Esophagus squamous epithelium (tissue), 5 donors: Measurements from ENCODE around the gene ZFAND5. TPM values are rescaled to one million over a fixed set of nuclear protein-coding genes. Genes with fewer than 3 reads are reported as not detected.

Experiments
- DNase-seq: peaks from one replicate; lab custom pipeline; 2025; lab: John Stamatoyannopoulos, UW
- H3K27ac ChIP-seq, 4 donors: fragments of 200-600 bp; sonication (generic); one replicate each; pipeline ENCODE4 v1.5.1; 2016 to 2019; ENCODE audit warnings: mild to moderate bottlenecking in 1 of 4
- H3K27me3 ChIP-seq, 4 donors: fragments of 200-600 bp; sonication (generic); 1 replicate in 3 of 4; 2 replicates in 1 of 4; pipeline versions ENCODE4 v1.5.1 to v1.6.0; 2017 to 2021; ENCODE audit warnings: antibody characterized with exemption in 1 of 4
- H3K36me3 ChIP-seq, 3 donors: fragments of 200-600 bp; sonication (generic); one replicate each; pipeline ENCODE4 v1.5.1; 2016 to 2019
- H3K4me1 ChIP-seq, 3 donors: fragments of 200-600 bp; sonication (generic); one replicate each; pipeline ENCODE4 v1.5.1; 2017 to 2019
- H3K4me3 ChIP-seq, 4 donors: fragments of 200-600 bp; sonication (generic); 1 replicate in 3 of 4; 2 replicates in 1 of 4; pipeline ENCODE4 v1.5.1; 2016 to 2019; ENCODE audit warnings: mild to moderate bottlenecking in 2 of 4, moderate library complexity in 1 of 4
- H3K9me3 ChIP-seq, 3 donors: fragments of 200-600 bp; sonication (generic); one replicate each; pipeline ENCODE4 v1.5.1; 2016 to 2019
- POLR2A ChIP-seq, 4 donors: fragments of 450-650 bp; IDR thresholded peaks; one replicate each; pipeline ENCODE4 v1.6.1; 2017; ENCODE audit warnings: antibody characterized with exemption in 4 of 4, mild to moderate bottlenecking in 4 of 4, moderate library complexity in 3 of 4
- WGBS, 2 donors: methylation state at CpG; one replicate each; pipeline ENCODE4 v1.1.5; 2018; 5-methylcytosine and 5-hydroxymethylcytosine counted together
- intact Hi-C: fragments of 100-400 bp; cut with DNase I; formaldehyde crosslinking; loops from one replicate; pipeline ENCODE4 v1.15.0; 2022
- total RNA-seq, 4 donors: library from RNA; depleted of rRNA; stranded (reverse); fragments of >200 nt; gene quantifications; one replicate each; pipeline ENCODE4 v1.1.0, GENCODE V29; 2016
- TF ChIP-seq, protein P1 (sequence below), 6 experiments: fragments of 450-650 bp in 4 of 6; fragments of 200-600 bp in 2 of 6; sonication (generic) in 2 of 6; IDR thresholded peaks; one replicate each; pipeline ENCODE4 v1.5.1; 2016 to 2019; ENCODE audit warnings: antibody characterized with exemption in 6 of 6, mild to moderate bottlenecking in 4 of 6, moderate library complexity in 4 of 6
- donor health status: DM: yes; HTN: yes; CAD: no.

Gene ZFAND5
- total RNA-seq, 4 donors from 2014 or later = 89.1 to 203 (median 92.0) TPM

DNA sequence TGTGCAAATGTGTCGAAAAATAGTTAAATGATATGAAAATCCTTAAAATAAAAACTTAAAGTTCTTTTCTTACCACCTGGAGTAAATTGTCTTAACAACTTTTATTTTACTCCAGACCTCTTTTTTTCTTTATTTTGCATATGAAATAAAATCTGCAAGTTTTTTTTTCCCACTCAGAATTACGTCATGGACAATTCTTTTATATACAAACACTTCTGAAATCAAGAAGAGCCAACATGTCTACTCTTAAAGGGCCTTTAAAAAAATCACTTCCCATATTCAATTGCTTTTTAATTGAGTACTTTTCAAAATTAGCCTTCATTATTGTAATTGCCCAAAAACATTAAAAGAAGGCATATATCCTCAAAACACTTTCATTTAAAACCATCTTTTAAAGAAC is 37.7 kb upstream of the ZFAND5 start:
- TF ChIP-seq, protein P1, sequence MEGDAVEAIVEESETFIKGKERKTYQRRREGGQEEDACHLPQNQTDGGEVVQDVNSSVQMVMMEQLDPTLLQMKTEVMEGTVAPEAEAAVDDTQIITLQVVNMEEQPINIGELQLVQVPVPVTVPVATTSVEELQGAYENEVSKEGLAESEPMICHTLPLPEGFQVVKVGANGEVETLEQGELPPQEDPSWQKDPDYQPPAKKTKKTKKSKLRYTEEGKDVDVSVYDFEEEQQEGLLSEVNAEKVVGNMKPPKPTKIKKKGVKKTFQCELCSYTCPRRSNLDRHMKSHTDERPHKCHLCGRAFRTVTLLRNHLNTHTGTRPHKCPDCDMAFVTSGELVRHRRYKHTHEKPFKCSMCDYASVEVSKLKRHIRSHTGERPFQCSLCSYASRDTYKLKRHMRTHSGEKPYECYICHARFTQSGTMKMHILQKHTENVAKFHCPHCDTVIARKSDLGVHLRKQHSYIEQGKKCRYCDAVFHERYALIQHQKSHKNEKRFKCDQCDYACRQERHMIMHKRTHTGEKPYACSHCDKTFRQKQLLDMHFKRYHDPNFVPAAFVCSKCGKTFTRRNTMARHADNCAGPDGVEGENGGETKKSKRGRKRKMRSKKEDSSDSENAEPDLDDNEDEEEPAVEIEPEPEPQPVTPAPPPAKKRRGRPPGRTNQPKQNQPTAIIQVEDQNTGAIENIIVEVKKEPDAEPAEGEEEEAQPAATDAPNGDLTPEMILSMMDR (IDR thresholded peaks at IDR 0.05) = no peak
- TF ChIP-seq POLR2A (IDR thresholded peaks at IDR 0.05) = no peak
- intact Hi-C loops = no loop called here

DNA sequence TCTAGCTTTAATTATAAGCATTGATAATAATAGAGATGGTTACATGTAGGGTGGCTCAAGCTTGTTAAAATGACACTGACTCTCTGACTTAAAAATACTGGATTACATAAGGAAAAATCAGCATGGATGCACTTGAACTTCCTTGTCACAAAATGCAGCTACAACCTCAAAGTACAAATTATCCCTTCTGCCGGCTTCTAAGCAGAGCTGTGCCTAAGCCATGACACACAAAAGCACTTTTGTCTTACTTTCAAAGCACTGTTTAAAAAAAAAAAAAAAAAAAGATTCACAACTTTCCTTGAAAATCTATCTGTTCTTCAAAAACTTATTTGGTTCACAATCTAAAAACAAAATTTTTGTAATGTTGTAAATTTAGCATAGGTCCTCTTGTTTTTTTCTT is 36.4 kb upstream of the ZFAND5 start:
- Histone ChIP-seq H3K36me3 (no peaks in the 10 kb centered on the region), H3K9me3 (no peaks in the 10 kb centered on the region), H3K4me1 (peaks cover 0 to 11% (median 2%) of the 10 kb centered on the region in 3 donors), H3K27me3 (no peaks in the 10 kb centered on the region), H3K27ac (no peak overlapping the region), H3K4me3 (no peak overlapping the region)
- no peak for DNase-seq
- TF ChIP-seq POLR2A (IDR thresholded peaks at IDR 0.05) = no peak
- TF ChIP-seq, protein P1 (IDR thresholded peaks at IDR 0.05) = no peak
- intact Hi-C loops = no loop called here
- WGBS, 2 donors = 70 to 77% methylated on average over 1 of the region's 1 CpG

More for the DNA sequence above, 37.7 kb upstream of the ZFAND5 start:
- H3K36me3 ChIP-seq = no peaks in the 10 kb centered on the region
- H3K27me3 ChIP-seq = no peaks in the 10 kb centered on the region
- no peaks in the 10 kb centered on the region for H3K9me3 ChIP-seq
- no peak for DNase-seq
- no peaks in the 10 kb centered on the region for H3K4me1 ChIP-seq
- H3K27ac ChIP-seq = no peak overlapping the region
- WGBS, 2 donors = 75 to 79% methylated on average over 2 of the region's 2 CpGs
- no peak overlapping the region for H3K4me3 ChIP-seq

DNA sequence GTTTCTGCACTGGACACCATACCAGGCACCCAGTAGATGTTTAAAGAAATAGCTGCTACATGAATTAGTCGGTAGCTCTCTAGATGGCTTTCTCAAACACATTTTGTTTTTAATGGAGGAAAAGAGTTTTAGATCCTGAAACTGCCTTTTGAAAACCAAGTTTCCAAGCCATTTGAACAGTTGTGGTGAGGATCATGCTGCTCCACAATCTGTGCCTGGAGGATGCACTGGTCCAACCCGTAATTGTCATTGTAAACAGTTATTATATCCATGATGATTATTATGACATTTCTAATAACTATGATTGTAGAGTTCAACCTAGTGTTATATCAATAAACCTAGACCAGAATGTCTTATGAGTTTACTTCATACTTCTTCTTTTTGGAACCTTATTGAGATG is 35.9 kb upstream of the ZFAND5 start:
- no peaks in the 10 kb centered on the region for H3K36me3 ChIP-seq
- no peak for DNase-seq
- WGBS, 2 donors = 61 to 86% methylated on average over 2 of the region's 2 CpGs

DNA sequence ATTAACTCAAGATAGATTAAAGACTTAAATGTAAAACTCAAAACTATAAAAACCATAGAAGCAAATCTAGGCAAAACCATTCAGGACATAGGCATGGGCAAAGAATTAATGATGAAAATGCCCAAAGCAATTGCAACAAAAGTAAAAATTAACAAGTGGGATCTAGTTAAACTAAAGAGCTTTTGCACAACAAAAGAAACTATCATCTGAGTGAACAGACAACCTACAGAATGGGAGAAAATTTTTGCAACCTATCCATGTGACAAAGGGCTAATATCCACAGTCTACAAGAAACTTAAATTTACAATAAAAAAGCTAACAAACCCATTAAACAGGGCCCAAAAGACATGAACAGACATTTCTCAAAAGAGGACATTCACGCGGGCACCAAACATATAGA is 34.4 kb upstream of the ZFAND5 start:
- WGBS, 2 donors = 92 to 97% methylated on average over 2 of the region's 2 CpGs
- no peak overlapping the region for H3K27ac ChIP-seq
- intact Hi-C loops = no loop called here
- peaks cover 0 to 23% (median 5%) of the 10 kb centered on the region in 3 donors for H3K4me1 ChIP-seq
- H3K9me3 ChIP-seq = no peaks in the 10 kb centered on the region
- H3K4me3 ChIP-seq = no peak overlapping the region
- TF ChIP-seq, protein P1 (IDR thresholded peaks at IDR 0.05) = no peak
- no peak for TF ChIP-seq POLR2A (IDR thresholded peaks at IDR 0.05)
- DNase-seq = no peak
- H3K36me3 ChIP-seq = no peaks in the 10 kb centered on the region
- no peaks in the 10 kb centered on the region for H3K27me3 ChIP-seq

More for the DNA sequence above, 35.9 kb upstream of the ZFAND5 start:
- intact Hi-C loops = no loop called here
- Histone ChIP-seq H3K27ac (no peak overlapping the region), H3K27me3 (no peaks in the 10 kb centered on the region), H3K9me3 (no peaks in the 10 kb centered on the region), H3K4me1 (peaks cover 0 to 16% (median 5%) of the 10 kb centered on the region in 3 donors), H3K4me3 (no peak overlapping the region)
- TF ChIP-seq POLR2A (IDR thresholded peaks at IDR 0.05) = no peak
- TF ChIP-seq, protein P1 (IDR thresholded peaks at IDR 0.05) = no peak

DNA sequence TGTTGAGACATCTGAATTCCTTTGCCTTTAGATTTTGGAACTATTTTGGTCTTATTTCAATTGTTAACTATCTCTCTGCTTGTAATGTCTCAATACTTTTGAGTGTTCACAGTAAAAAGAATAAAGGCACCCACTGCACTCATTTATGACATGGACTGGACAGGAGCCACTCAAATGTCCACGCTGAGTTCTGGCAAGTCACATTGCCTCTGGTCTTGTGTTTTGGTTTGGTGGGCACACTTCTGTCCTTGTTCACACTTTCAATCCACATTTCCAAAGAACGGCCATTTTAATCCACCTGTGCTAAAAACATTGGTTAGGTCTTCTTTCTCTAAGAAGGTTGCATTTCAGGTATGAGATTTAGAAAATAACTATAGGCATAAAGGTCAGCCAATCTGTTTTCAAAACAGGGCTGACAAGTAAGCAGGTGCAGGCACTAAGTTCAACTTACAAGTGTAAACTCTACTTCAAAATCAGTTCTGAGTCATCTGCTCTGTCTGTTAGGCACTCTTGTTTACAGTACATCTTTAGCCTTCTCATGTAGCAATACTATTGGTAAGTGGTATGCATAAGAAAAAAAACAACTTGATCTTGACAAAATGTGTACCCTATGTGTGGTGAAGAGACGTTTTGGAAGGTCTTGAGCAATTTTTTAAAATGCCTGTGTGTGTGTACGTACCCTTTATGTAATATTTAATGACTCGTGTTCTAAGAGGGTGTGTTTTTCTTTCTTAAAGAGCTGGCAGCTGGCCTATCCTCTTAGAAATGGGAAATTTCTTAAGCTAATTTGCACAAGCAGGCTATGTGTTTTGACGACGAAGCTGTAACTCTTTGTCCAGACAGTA is 31.5 kb upstream of the ZFAND5 start:
- H3K4me1 ChIP-seq = peaks cover 0 to 23% (median 5%) of the 10 kb centered on the region in 3 donors
- DNase-seq = no peak
- intact Hi-C loops = no loop called here
- no peaks in the 10 kb centered on the region for H3K9me3 ChIP-seq
- WGBS, 2 donors = 16 to 29% methylated on average over 7 of the region's 7 CpGs
- H3K4me3 ChIP-seq = peak overlapping the region in 1 of 4 donors; percentile 7
- no peaks in the 10 kb centered on the region for H3K36me3 ChIP-seq
- TF ChIP-seq, protein P1 (IDR thresholded peaks at IDR 0.05) = no peak
- no peak for TF ChIP-seq POLR2A (IDR thresholded peaks at IDR 0.05)
- H3K27me3 ChIP-seq = no peaks in the 10 kb centered on the region
- peak overlapping the region; percentile 26 to 63 (median 48) for H3K27ac ChIP-seq
